NCI-H1436 treated with DMSO at 0.1 percent for 48 hours (cell line): Measurements from ENCODE around the gene DGKZ.
"Not testable (repeated sequence)": the region's sequence is repeated elsewhere in the genome, so short reads cannot be mapped to it uniquely, and the experiment has no call there.

ENCODE experiments used
- DNase-seq: peaks from one replicate; lab custom pipeline; 2025; lab: John Stamatoyannopoulos, UW

DGKZ gene

DNA sequence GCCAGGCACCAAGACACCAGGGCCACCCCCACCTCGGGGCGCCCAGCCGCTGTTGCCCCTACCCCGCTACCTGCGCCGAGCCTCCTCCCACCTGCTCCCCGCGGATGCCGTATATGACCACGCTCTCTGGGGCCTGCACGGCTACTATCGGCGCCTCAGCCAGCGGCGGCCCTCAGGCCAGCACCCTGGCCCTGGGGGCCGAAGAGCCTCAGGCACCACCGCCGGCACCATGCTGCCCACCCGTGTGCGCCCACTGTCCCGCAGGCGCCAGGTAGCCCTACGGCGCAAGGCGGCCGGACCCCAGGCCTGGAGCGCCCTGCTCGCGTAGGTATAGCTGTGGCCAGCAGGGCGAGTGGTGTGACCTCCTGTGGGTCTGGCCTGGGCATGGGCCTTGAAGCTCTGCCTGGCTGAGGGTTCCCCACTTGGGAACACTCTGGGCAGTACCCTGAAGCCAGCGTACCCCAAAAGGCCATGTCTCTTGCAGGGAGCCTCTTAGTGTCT, 19.4 kb downstream of the DGKZ start:
- no peak for DNase-seq

DNA sequence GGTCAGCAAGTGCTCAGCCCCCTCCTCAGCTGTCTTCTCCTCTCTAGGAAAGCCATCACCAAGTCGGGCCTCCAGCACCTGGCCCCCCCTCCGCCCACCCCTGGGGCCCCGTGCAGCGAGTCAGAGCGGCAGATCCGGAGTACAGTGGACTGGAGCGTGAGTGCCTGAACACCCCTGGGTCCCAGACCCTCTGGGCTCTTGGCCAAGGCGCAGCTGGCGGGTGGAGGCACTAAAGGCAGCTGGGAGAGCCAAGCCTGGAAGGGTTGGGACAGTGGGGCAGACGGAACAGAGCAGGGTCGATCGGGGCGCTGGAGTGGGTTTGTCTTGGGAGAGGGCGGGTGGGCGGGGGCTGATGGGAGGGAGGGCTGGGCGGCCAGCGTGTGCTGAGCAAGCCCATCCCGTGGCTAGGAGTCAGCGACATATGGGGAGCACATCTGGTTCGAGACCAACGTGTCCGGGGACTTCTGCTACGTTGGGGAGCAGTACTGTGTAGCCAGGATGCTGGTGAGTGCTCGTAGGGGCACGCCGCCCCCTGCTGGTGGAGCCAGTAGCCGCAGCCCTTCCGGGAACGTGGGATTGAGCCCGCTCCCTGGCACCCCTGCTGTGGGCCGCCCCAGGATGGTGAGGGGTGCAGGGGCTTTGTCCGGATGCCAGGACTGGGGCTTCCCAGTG, 20.1 kb downstream of the DGKZ start:
- DNase-seq = no peak

DNA sequence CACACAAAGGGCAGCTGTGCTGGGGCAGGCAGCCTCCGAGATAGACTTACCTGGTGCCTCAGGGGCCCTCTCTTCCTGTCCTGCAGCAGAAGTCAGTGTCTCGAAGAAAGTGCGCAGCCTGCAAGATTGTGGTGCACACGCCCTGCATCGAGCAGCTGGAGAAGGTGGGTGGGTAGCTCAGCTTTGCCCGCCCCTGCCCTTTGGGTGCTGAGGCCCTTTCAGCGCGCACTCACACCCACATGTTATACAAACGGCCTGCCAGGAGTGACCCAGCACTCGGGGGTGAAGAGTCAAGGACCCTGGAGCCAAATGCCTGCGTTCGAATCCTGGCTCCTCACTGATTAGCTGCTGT, 20.6 kb downstream of the DGKZ start:
- DNase-seq = no peak

DNA sequence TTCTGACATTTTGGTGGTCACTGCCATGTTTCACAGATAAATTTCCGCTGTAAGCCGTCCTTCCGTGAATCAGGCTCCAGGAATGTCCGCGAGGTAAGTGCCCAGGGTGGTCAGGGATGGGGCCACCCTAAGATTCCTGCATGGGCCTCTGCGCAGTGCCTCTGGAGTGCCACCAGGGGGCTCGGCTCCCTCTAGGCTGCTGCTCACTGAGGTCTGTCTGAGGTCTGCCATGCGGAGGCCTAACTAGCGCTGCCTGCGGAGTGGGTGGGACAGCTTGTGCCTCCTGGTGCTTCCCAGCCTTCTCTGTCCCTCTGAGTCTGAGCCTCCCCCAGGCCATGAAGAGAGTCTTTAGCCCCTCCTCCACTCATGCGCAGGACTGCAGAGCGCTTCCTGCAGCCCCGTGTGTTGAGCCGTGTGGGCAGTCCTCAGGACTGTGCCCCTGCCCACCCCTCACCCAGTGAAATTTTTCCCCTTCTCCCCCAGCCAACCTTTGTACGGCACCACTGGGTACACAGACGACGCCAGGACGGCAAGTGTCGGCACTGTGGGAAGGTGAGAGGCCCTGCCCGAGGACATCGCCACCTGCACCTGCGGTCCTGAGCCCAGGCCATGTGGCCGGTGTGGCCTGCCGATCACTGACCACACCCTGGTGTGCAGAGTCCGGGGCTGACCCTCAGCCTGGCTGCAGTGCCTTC, 22.3 kb downstream of the DGKZ start:
- no peak for DNase-seq

DNA sequence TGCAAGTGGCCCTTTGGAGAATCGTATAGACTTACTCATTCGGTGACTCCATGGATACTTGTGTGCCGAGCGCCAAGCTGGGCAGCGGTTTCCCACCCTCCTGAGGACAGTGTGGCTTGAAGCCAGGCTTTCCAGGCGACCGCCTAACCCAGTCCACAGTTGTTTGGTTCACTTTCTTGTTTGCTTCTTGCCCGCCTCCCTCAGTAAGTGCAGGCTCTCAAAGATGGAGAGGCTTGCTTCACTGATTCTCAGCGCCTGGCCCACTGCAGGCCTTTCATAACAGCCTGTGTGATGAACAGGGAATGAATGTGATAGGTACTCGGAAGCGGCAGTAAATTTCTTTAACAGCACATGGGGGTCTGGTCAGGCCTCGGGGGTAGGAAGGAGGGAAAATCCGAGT, 23.0 kb downstream of the DGKZ start:
- no peak for DNase-seq

DNA sequence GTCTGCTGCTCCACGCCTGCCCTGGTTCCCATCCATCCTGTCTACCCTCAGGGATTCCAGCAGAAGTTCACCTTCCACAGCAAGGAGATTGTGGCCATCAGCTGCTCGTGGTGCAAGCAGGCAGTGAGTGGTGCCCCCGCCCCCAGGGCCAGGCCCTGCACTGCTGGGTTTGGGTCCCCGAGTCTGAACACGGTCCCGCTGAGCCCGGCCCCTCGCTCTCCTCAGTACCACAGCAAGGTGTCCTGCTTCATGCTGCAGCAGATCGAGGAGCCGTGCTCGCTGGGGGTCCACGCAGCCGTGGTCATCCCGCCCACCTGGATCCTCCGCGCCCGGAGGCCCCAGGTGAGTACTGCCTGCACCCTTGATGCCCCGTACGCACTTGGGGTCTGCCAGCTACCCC, 24.0 kb downstream of the DGKZ start:
- DNase-seq = not testable (repeated sequence)

DNA sequence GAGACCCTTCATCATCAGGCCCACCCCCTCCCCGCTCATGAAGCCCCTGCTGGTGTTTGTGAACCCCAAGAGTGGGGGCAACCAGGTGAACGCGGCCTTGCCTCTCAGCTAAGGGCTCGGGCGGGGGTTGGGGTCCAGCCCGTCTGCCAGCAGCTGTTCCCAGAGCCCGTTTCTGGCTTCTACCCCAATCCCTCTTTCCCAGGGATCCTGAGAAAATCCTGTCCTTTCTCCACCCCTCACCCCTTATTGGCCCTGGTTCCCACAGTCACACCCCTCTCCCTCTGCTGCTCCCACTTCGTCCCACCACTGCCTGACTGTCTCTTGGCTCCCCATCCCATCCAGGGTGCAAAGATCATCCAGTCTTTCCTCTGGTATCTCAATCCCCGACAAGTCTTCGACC, 24.8 kb downstream of the DGKZ start:
- DNase-seq = no peak

DNA sequence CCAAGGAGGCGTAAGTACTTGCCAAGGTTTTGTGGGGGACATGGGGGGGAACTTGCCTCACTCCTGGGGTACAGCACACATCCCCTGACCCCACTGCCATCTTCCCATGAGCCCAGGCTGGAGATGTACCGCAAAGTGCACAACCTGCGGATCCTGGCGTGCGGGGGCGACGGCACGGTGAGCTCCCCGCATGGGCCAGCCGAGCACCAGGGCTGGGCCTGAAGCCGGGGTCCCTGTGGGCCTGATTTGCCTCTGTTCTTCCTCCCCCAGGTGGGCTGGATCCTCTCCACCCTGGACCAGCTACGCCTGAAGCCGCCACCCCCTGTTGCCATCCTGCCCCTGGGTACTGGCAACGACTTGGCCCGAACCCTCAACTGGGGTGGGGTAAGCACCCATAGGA, 25.2 kb downstream of the DGKZ start:
- not testable (repeated sequence) for DNase-seq

DNA sequence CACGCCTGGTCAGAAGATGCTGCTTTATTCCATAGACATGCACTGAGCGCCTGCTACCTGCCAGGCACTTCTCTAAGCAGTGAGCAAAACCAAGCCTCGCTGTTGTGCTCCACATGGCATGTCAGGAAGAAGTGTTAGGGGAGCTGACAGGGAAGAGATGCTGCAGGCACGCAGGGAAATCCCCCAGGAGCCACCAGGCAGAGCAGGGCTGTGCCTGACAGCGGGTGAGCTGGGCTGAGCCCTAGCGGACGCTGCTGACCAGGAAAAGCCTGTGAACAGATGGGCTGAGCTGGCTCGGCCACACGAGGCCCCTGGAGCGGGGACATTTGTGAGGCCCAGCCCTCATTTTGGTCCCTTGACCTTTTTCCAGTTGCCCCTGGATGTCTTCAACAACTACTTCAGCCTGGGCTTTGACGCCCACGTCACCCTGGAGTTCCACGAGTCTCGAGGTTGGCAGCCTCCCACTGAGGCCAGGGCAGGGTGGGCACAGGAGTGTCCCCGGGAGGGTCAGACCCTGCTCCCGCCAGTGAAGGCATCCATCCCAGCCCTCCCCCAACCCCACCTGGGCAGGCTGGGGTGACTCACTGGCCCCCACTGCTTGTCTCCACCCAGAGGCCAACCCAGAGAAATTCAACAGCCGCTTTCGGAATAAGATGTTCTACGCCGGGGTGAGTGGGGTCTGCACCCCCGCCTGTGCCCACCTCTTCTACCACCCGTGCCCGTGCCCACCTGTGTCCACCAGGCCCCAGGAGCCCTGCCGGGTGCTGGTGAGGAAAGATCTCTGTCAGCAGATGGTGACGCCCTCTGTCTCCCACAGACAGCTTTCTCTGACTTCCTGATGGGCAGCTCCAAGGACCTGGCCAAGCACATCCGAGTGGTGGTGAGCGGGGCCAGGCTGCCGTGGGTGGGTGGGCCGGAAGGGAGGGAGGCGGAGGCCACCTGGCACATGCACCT, 26.8 kb downstream of the DGKZ start:
- no peak for DNase-seq

DNA sequence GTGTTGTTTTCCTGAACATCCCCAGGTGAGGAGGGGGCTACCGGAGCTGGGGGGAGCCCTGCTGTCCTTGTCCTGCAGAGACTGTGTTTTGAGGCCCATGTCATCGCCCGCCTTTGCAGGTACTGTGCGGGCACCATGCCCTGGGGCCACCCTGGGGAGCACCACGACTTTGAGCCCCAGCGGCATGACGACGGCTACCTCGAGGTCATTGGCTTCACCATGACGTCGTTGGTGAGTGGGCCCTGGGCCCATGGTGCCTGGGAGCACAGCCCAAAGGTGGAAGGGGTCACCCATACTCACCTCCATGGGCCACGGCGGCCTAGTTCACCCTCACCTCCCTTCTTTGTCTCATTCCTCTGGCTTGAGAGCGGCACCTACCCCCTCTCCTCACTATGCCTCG, 27.6 kb downstream of the DGKZ start:
- no peak for DNase-seq

DNA sequence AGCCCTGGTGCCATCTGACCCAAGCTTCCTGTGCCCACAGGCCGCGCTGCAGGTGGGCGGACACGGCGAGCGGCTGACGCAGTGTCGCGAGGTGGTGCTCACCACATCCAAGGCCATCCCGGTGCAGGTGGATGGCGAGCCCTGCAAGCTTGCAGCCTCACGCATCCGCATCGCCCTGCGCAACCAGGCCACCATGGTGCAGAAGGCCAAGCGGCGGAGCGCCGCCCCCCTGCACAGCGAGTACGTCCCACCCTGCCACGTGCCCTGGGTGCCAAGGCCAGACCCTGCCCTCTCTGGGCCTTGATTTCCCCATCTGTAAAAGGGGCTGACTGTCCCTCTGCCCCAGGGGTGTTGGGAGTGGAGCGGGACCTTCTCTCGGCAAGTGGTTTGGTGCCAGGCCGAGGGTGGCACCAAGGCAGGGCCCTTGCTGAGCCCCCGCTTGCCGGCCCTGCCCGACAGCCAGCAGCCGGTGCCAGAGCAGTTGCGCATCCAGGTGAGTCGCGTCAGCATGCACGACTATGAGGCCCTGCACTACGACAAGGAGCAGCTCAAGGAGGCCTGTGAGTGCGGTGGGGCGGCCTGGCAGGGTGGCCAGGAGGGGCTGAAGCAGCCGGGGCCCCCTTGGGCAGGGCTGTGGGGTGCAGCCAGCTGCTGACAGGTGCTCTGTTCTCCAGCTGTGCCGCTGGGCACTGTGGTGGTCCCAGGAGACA, 28.3 kb downstream of the DGKZ start:
- no peak for DNase-seq

DNA sequence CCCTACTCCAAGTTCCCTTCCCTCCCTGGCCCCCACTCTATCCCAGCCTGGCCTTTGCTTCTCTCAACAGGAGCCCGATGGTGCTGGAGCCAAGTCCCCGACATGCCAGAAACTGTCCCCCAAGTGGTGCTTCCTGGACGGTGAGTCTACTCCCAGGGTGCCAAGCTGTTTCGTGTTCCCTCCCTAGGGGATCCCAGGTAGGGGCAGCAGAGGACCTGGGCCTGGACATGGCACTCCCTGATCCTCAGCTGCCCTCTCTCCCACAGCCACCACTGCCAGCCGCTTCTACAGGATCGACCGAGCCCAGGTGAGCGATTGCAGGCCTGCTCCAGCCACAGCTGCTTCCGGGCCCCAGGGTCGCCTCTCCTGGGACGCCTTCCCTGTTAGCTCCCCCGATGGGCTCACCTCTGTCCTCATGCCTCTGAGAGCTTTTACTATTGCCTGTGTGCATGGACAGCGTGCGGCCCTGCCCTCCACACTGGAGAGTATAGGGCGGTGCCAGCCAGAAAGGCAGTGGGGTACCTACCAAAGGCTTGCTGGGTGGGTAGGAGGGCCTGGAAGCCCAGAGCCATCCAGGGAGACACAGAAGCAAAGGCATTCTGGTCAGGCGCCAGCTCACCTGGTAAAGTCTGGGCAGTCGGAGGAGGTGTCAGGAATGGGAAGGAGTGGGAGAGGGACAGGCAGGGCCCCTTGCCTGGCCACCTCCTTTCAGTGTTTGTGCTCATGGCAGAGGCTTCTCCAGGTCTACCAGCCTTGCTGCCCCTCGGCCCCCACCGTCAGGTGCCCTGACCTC, 29.2 kb downstream of the DGKZ start:
- DNase-seq = no peak

DNA sequence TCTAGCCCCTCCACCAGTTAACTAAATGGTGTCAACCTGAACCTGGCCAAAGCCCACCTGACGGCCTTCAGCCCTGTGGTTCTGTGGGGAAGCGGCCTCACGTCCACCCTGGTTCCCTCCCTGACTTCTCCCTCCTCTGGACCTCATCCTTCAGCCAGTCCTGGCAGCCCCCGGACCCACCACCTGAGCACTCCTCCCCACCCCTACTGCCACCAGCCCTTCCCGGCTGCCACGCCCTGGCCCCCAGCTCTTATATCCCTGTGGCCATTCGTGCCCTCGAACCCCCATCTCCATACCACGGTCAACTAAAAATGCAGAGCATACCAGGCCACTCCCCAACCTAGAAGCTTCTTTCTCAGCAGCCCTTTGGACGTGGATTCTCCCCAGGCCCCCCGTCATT, 30.0 kb downstream of the DGKZ start:
- no peak for DNase-seq

DNA sequence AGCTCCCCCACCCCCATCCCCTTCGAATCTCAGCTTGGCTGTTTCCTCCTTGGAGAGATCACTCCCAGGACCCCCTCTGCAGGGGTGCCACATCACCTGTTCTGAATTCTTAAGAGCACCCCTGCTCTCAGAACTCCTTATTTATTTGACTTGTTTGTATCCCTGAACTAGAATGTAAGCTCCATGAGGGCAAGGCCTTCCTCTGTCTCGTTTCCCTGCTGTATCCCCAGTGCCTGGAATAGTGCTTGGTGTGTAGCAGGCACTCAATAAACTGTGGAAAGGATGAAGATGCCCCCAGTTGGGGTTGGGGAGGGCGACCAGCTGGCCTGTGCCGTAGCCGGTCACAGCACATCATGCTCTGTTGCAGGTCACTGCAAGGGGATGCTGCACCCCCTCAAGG, 30.6 kb downstream of the DGKZ start:
- no peak for DNase-seq

DNA sequence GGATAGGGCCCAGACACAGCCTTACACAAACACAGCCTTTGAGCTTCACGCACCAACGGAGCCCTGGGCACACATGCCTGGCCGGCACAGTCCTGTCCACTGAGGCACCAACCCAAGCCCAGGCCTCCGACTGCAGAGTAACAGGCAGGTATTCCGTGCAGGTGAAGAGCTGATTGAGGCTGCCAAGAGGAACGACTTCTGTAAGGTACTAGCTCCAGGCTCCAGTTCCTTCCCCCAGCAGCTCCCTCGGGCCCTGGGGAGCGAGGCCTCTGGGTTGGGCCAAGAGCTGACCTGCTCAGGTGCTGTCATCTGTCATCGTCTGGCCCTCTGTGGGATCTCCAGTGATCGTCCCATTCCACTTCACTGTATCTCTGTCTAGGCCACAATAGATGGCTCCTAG, 31.0 kb downstream of the DGKZ start:
- no peak for DNase-seq

DNA sequence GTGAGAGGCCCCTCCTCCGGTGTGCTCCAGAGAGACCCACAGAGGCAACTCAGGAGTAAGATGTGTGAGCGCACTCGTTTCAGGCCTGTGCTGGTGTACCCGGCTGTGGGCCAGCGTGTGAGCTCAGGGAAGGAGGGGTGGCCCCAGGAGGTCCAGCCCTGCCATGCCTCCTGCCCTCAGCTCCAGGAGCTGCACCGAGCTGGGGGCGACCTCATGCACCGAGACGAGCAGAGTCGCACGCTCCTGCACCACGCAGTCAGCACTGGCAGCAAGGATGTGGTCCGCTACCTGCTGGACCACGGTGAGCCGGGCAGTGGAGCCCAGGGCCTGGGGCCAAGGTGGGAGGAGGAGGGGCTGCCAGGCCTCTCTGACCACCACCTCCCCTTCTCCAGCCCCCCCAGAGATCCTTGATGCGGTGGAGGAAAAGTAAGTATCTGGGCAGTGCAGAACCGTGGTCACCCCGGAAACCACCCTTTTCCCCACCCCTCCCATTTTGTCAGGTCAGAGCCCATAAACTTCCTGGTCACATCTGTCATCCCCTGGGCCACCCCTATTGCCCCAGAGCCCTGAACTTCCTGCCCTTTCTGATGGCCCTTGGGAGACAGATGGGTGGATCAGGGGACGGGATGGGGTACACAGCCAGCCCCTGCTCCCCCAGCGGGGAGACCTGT, 31.7 kb downstream of the DGKZ start:
- no peak for DNase-seq

DNA sequence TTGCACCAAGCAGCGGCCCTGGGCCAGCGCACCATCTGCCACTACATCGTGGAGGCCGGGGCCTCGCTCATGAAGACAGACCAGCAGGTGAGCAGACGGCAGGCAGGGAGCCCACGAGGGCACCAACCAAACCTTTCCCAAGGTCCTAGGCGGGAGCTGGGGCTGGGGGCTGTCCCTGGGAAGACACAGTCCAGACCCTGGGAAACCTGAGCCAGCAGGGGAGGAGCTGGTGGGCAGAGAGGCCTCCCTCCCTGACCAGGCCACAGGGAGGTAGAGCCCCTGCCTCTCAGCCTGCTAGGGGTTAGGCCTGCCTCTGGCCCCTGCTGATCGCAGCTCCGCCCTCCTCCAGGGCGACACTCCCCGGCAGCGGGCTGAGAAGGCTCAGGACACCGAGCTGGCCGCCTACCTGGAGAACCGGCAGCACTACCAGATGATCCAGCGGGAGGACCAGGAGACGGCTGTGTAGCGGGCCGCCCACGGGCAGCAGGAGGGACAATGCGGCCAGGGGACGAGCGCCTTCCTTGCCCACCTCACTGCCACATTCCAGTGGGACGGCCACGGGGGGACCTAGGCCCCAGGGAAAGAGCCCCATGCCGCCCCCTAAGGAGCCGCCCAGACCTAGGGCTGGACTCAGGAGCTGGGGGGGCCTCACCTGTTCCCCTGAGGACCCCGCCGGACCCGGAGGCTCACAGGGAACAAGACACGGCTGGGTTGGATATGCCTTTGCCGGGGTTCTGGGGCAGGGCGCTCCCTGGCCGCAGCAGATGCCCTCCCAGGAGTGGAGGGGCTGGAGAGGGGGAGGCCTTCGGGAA, 32.4 kb downstream of the DGKZ start:
- not testable (repeated sequence) for DNase-seq

DNA sequence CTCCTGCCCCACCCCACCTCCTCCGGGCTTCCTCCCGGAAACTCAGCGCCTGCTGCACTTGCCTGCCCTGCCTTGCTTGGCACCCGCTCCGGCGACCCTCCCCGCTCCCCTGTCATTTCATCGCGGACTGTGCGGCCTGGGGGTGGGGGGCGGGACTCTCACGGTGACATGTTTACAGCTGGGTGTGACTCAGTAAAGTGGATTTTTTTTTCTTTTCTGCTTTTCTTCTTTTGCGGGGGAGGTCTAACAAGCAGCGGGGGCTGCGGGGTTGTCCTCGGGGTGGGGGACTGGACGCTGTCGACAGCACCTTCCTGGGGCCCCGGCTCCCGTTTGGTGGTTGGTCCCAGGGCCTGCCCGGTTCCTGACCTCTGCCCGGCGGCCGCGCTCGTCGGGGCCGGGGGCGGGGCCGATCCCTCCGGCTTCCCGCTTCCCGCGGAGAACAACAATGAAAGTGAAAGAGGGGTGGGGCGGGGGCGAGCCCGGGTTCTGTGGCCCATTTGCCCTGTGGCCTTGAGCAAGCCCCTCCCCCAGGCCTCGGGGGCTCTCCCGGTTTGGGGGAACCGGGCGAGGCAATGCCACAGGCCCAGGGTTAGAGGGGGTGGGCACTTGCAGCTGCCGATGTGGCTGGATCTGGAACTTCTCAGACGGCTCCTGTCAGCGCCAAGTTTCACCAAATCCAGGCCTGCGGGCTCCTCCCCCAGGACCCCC, 33.2 kb downstream of the DGKZ start:
- no peak for DNase-seq
